HG02973 (cell line): ENCODE data around the gene NLRP1.

Experiments used
- ATAC-seq: cut with Tn5 transposase; IDR thresholded peaks from one replicate; pipeline ENCODE4 v1.9.1; 2021; ENCODE audit warnings: moderate library complexity; ENCODE audit not compliant: unreplicated experiment

The NLRP1 gene

DNA sequence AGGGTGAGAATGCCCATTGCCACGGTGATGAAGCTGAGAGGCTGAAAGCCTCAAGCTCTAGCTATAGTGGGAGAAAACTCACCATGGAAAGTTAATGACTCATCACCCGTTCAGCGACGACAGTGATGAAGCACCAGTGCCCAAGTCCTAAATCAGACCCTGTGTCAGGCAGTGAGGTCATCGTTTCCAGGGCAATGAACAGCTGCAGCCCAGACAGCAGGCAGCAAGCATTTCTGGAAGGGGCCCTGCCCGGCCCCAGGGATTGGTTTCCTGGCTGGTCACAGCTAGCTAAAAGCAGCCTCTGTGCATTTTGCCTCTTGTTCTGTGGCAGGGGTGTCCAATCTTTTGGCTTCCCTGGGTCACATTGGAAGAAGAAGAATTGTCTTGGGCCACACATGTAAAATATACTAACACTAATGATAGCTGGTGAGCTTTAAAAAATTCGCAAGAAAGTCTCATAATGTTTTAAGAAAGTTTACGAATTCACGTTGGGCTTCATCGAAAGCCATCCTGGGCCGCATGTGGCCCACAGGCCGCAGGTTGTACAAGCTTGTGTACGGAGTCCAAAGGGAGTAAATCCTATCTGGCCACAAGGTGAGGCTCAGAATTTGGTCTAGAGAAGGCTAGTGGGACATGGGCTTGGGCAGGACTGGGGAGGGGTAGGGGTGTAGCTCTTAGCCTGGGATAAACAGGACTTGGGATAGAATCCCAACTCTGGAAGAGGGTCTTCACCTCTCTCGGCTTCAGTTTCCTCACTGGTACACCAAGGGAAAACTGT, 57.3 kb downstream of the NLRP1 start:
- ATAC-seq = no peak

DNA sequence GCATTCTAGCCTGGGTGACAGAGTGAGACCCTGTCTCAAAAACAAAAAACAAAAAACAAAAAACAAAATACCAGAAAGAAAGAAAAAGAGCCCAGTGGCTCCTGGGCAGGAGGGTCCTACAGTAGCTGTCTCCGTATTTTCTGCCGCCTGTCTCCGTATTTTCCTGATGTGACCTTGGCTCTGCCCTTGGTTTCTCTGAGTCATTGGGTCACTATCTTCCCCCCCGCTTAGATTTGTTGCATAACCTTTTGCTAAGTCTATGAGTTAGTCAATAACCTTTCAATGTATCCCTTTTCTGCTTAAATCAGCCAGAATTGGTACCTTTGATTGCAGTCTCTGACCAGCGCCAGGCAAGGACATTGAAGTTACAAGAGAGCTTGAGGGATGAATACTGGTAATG, 61.1 kb downstream of the NLRP1 start:
- no peak for ATAC-seq

DNA sequence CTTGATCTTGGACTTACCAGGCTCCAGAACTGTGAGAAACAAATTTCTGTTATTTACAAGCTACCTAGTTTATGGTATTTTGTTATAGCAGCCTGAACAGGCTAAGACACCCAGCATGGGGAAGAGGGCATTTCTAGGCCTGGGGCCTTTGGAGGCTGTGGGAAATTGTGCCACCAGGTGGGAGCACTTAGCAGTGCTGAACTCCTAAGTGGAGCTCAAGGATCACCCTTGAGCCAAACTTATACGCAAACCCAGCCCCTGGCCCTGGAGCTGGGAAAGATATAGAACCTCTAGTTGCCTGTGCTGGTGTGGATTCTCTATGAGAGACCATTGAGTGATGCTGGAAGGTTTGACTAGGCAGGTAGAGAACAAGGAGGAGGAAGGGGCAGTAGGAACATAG, 61.8 kb downstream of the NLRP1 start:
- no peak for ATAC-seq

DNA sequence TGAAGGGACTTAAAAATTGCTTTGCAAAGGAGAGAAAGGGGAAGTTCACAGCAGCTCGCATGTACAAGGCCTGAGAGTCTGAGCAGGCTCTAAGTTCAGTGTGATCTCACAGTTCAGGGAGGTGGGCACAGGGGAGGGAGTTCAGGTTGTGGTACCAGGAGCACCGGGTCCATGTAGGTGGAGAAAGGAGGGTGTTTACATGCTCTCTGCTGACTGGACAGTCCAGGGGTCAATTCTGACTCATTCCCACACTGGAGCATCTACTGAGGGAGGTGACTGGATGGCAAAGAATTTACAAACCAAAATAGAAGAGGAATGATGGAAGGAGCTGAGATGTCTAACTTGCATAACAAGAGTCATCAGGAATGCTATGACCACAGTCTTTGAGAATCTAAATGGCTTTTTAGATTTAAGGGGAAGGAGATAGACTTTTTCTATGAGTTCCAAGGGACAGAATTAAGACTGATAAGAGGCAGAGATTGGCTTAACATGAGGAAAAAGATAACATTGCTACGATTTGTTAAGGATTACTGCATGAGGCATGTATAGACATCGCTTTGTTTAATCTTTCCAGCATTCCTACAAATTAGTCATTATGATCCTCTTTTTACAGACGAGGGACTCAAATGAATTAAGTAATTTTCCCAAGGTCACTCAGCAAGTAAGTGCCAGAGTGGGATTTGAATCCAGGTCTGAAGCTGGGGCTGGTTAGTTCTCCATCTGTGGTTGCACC, 68.1 kb downstream of the NLRP1 start:
- ATAC-seq = no peak

DNA sequence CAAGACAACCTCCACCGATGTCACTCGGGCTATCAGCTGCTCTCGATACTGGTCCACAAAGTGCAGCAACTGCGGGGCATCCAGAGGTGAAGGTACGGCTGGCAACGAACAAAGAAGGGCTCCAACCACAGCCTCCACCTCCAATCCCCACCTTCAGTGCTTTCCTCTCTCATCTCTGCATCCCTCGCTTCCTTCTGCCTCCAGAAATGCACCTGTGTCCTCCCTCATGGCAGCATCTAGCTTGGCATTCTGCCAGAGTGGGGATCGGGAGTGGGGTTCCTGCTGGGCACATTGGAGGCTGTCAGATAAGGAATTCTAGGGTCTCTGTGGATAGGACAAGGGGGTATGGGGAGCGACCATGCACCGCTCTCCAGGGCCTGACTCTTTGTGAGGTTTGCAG, 69.3 kb downstream of the NLRP1 start:
- ATAC-seq = no peak

DNA sequence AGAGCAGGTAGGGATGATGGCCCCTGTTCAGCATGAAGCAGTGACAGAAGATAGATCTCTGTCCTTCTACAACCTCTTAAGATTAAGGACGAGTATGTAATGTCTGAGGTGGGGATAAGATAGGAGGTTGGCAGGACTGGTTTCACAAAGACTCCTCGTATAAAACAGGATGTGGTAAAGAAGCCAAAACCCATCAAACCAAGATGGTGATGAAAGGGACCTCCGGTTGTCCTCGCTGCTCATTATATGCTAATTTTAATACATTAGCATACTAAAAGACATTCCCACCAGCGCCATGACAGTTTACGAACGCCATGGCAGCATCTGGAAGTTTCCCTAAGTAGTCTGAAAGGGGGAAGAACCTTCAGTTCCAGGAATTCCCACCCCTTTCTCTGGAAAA, 70.7 kb downstream of the NLRP1 start:
- ATAC-seq = no peak

DNA sequence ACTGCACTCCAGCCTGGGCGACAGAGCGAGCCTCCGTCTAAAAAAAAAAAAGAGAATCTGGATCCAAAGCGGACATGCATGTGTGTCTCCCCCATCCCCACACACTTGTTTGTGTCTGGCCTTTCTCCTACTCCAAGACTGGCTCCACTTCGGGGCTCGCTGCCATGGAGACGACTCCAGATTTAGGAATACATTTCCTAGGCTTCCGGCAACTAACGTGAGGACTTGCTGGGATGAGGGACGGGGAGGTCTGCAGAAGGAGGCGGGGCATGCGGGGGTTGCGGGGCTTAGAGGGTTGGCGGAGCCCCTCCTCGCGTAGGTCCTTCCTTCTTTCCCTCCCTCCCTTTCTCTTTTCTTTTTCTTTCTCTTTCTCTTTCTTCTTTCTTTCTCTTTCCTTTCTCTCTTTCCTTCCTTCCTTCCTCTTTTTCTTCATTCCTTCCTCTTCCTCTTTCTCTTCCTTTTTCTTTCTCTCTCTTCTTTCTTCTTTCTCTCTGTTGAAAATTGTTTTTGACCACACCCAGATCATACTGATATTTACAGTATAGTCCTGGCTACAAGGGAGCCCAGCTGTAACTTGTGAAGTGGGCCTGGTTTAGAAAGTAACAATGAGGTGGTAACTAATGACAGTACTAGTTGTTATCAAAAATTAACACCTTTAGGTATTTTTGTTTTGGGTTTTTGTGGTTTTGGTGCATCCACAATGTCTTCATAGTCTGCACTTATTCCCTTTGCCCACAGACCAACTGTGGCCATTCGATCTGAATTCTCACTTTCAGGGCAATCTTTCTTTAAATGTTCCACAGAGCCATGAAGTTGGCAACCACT, 72.7 kb downstream of the NLRP1 start:
- no peak for ATAC-seq

DNA sequence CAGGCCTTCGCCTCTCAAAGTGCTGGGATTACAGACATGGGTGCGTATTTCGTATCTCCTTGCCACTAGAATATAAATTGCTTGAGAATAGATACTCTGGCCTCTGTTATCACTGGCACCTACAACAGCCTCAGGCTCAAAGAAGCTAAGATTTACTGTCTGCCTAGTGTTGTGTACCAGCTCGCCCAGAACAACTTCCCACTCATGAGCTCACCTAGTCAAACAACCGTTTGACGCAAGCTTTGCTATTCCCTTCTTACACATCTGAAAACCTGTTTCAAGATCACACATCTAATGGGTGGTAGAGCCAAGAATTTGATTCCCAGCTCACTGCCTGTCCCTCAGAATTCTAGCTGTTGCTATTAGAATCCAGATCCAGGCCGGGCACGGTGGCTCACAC, 73.5 kb downstream of the NLRP1 start:
- no peak for ATAC-seq

DNA sequence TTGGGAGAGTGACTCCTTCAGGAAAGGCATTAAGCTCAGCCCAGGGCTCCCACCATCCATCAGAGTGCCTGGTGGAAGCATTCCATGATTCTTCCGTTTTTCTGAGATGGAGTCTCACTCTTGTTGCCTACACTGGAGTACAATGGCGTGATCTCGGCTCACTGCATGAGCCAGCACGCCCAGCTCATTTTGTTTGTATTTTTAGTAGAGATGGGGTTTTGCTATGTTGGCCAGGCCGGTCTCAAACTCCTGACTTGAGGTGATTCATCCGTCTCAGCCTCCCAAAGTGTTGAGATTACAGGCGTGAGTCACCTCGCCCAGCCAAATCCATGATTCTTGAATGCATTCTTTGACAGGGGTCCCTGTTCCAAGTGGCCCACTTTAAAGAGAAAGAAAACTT, 74.8 kb downstream of the NLRP1 start:
- ATAC-seq = no peak

DNA sequence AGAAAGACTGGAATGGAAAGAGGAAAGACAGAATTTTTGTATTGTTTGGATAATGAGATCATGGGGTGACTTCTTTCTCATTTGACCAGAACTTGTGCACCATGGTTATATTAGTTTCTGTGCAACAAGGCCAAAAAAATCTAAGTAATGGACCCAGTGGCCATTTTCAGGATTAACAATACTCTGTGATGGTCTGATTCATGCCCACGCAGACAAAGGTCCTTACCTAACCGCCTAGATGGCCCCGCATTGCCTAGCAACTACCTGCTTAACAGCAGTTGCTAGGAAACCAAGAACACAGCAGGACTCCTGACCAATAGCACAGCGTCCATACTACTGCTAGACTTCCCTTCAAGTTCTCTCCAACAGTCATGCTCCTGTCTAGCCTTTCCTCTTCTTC, 75.5 kb downstream of the NLRP1 start:
- no peak for ATAC-seq

DNA sequence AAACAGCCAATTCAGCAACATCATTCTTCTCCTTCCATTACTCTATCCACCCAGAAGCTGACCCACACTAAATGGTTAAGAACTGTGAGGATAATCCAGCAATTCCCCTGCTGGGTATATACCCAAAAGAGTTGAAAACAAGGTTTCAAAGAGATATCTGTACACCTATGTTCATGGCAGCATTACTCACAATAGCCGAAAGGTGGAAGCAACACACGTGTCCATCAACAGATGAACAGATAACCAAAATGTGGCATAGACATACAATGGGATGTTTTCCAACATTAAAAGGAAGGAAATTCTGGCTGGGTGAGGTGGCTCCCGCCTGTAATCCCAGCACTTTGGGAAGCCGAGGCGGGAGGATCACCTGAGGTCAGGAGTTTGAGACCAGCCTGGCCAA, 78.0 kb downstream of the NLRP1 start:
- ATAC-seq = no peak

DNA sequence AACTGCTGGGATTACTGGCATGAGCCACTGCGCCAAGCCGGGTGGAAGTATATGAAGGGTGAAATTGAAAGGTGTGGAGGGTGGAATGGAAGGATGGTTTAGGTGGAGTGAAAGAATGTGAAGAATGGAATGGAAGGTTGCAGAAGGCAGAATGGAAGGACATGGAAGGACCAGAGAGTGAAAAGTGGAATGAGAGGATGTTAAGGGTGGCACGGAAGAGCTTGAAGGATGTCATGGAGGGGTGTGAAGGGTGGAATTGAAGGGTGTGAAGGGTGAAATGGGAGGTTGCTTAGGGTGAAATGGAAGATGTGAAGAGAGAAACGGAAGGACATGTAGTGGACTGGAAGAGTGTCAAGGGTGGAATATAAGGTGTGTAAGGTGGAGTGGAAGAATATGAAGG, 81.8 kb downstream of the NLRP1 start:
- ATAC-seq = no peak

DNA sequence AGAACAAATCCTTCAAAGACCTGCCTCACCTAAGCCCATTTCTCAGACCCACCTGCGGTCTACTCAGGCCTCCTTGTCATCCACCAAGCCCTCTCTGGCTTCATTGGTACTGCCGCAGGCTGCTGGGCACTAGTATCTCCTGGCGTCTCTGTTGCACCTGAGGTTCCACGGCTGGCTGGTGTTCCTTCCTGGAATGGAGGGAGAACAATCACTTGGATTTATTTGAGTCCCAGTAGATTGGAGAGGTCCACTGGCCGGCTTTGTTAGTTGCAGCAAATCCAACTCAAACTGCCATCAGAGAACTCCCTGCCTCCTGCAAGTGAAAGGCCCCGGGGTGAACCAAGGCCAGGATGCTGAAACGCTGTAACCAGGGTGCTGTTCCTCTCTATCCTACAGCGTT, 82.6 kb downstream of the NLRP1 start:
- ATAC-seq = no peak

DNA sequence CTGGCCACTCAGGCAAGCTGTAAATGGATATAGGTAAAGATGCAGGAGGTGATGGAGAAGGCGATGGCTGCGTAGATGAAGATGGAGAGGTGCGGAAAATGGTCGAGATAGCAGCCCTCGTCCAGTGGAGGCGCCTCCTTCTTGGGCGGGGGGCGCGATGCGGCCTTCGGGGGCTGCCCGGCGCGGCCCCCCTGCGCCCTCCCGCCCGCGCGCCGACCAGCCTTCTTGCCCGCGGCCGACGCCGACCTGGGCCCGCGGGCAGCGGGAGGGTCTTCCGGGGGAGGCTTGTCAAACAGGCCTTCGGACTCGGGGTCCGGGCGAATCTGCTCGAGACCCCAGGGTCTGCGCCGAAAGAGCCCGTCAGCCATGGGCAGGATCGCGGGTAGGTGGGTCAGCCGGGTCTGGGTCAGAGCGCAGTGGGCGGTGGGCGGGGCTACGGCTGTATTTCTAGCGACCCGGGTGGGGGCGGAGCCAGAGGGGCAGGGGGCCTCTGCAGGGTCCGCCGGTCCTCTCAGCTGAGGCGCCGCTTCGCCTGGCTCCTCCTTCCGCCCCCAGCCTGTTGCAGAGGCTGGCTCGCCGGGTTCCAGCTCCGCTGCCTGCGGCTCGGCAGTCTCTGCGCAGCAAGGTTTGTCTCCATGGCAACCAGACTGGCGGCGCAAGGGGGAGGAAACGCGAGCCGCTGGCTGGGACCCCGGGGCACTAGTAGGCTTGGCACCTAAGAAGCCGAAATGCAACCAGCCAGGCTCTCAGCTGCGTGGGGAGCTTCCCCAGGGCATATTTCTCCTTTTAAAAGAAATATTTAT, 83.5 kb downstream of the NLRP1 start:
- ATAC-seq = no peak

DNA sequence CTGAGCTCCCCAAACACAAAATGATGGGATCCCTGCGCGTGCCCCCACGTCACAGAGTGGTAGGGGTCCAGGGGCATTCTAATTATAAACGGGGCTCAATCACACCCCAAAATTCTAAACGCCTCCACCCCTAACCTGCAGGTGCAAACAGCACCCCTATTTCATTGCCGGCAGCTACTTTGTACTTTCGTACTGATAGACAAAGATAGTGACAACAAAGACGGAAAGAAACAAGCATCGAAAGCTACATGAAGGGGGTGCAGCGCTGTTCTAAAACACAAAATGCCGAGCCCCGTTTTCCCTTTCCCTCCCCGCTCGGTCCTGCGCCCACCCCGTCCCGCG, 84.1 kb downstream of the NLRP1 start:
- ATAC-seq = no peak

DNA sequence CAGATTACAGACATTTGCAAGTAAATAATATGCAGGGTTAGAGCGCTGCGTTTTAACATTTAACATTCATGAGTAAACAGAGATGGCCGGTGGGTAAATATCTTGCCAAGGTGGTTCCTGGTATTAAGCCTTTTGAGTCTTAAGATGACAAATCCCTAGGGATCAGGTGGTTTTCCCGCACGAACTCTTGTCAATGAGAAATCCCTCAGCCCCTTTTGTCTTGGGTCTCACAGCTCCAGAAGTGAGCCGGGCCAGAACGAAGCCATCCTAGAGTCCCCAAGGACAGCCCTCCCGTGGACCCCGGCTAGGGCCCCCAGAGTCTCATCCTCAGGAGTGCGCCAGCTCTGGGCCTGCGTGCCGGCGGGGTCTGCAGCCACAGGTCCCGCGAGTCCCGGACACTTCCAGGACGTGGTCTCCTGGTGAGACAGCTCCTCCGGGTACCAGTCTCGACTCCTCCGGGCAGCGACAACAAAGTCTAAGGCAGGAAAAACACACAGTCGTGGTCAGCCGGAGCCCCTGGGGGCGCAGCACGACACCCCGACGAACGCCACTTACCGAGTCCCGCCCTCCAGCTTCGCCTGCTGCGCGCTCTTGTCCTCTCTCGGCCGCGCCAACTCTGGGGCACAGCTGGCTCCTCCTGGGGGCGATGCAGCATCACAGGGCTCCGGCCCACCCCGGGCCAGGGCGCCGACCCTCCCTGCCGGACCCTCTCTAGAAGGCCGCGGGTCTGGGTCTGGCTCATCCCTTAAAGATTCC, 84.7 kb downstream of the NLRP1 start:
- no peak for ATAC-seq

DNA sequence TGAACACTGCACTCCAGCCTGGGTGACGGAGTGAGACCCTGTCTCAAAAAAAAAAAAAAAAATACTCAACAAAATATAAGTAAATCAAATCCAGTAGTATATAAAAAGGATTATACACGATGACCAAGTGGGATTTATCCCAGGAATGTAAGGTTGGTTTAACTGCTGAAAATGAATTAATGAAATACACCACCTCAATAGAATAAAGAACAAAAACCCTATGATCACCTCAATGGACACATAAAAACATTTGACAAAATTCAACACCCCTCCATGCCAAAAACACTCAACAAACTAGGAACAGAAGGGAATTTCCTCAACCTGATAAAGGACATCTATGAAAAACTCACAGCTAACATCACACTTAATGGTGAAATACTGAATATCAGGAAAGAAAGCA, 91.3 kb downstream of the NLRP1 start:
- ATAC-seq = no peak

DNA sequence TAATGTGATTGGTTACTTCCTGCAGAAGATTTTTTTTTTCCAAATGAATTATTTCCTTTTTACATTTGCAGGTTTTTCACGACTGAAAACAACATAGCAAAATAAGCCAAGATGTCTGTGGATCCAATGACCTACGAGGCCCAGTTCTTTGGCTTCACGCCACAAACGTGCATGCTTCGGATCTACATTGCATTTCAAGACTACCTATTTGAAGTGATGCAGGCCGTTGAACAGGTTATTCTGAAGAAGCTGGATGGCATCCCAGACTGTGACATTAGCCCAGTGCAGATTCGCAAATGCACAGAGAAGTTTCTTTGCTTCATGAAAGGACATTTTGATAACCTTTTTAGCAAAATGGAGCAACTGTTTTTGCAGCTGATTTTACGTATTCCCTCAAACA, 95.6 kb downstream of the NLRP1 start:
- no peak for ATAC-seq

DNA sequence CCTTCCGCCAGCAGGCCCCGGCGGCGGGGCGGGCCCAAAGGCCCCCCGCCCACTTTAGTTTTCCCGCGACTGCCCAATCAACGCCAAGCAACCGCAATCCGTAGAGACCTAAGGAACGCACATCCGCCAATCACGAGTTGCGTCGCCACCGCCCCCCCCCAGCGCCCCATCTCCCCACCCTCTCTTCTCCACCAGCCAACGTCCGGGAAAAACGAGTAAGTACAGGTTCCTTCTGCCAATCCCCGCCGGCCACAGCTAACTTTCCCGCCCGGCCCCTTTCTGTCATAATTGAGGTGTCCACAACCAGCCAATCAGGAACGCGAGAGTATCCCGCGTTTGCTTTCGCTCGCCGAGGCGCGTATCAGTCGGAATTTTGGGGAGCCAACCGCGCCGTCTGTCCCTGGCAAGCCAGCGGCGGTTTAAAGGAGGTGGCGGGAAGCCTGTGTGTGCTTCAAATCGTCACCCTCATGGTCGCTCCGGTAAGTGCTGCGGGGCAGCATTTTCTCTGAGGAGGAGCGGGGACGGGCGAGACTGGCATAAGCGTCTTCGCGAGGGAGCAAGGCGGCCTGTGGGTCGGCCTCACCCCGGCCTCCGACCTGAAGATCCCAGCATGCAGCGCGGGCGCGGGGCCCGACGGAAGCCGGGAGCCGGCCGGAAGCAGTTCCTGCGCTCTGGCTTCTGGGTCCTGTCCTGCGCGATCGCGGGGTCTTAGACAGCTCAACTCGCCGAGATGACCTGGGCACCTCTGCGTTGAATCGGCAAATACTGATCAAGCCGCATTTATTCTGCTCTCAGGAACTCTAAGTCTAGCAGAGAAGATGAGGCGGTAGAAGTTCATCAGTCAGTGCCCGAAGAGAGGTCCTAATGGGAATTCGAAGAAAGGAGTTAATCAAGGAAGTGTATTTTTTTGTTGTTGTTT, 97.8 kb downstream of the NLRP1 start, which contains the start of gene MIS12:
TSS of gene MIS12 (plus strand) at position 361 of the 919 bp plus-strand sequence. CDS start 2,297 bp downstream, outside the sequence.
- ATAC-seq = peak; percentile 69
